Psoas muscle (tissue), 8 donors: Measurements from ENCODE around the gene CXCL8. TPM values are rescaled to one million over a fixed set of nuclear protein-coding genes. Genes with fewer than 3 reads are reported as not detected.

Experiments
- ATAC-seq, 4 donors: fragments of 200-7000 bp; cut with Tn5 transposase; one replicate each; pipeline ENCODE4 v1.9.1; 2020; ENCODE audit warnings: moderate library complexity in 3 of 4, mild to moderate bottlenecking in 2 of 4
- DNase-seq, 2 donors: peaks; one replicate each; pipeline ENCODE4 v3.0.0-alpha.2; 2020
- H3K27ac ChIP-seq: fragments of 200-600 bp; one replicate; pipeline ENCODE4 v1.8.0; 2022
- H3K27me3 ChIP-seq, 3 donors: fragments of 200-600 bp in 1 of 3; one replicate each; pipeline versions ENCODE4 v1.6.1 to v1.8.0; 2013 to 2022; ENCODE audit warnings: low read length in 2 of 3, mild to moderate bottlenecking in 2 of 3, moderate library complexity in 1 of 3; ENCODE audit not compliant: insufficient read depth in 3 of 3
- H3K36me3 ChIP-seq, 2 donors: fragments of 200-600 bp in 1 of 2; one replicate each; pipeline versions ENCODE4 v1.6.1 to v1.8.0; 2013 to 2022; ENCODE audit warnings: low read depth in 1 of 2, mild to moderate bottlenecking in 1 of 2, moderate library complexity in 1 of 2; ENCODE audit not compliant: insufficient read depth in 1 of 2
- H3K4me1 ChIP-seq: fragments of 200-600 bp; one replicate; pipeline ENCODE4 v1.8.0; 2022
- H3K4me3 ChIP-seq: fragments of 200-600 bp; one replicate; pipeline ENCODE4 v1.8.0; 2022; ENCODE audit warnings: mild to moderate bottlenecking
- H3K9me3 ChIP-seq: fragments of 200-600 bp; one replicate; pipeline ENCODE4 v1.8.0; 2022
- WGBS, 3 donors: extraction: QIAGEN DNeasy Blood & Tissue Kit; methylation state at CpG; one replicate each; pipeline versions ENCODE4 v1.1.6 to v1.1.7; 2013; 5-methylcytosine and 5-hydroxymethylcytosine counted together
- intact Hi-C, 2 donors: fragments of 100-400 bp; cut with DNase I; formaldehyde crosslinking; loops; one replicate each; pipeline versions ENCODE4 v1.11.0 to v1.14.2; 2022
- polyA plus RNA-seq, 3 donors: library from polyadenylated mRNA; stranded (reverse); fragments of 200-250 nt; gene quantifications; one replicate each; pipeline ENCODE4 v1.2.3, GENCODE V29; 2013
- total RNA-seq, 4 donors: library from RNA; stranded (reverse); fragmentation: NEBNext Ultra II Directional in 2 of 4; extraction: Animal tissue kit (Norgen Biotek cat#: 25700) in 2 of 4; gene quantifications; one replicate each; pipeline versions ENCODE4 v1.2.1 to v1.2.4, GENCODE V29; 2021 to 2023
- TF ChIP-seq, protein P1 (sequence below): fragments of 200-600 bp; IDR thresholded peaks from one replicate; pipeline ENCODE4 v1.8.0; 2022; ENCODE audit warnings: antibody characterized with exemption
- donor health status: healthy with polysubstance abuse.
- donor health status: DM: no; HTN: no; CAD: no; lungs with moderate emphysema.
- donor health status: Bipolar disorder and iron deficiency.
- donor health status: healthy.
- donor health status: DM: yes; HTN: yes; CAD: no.
- donor health status: DM: no; HTN: no; CAD: no.
- donor health status: DM: no; HTN: no; CAD: no.
- donor health status: DM: yes; HTN: yes; CAD: no.

CXCL8 gene
- total and polyA plus RNA-seq, 7 donors, result 0.21 to 8.1 (median 0.38) TPM; not detected in 1

DNA sequence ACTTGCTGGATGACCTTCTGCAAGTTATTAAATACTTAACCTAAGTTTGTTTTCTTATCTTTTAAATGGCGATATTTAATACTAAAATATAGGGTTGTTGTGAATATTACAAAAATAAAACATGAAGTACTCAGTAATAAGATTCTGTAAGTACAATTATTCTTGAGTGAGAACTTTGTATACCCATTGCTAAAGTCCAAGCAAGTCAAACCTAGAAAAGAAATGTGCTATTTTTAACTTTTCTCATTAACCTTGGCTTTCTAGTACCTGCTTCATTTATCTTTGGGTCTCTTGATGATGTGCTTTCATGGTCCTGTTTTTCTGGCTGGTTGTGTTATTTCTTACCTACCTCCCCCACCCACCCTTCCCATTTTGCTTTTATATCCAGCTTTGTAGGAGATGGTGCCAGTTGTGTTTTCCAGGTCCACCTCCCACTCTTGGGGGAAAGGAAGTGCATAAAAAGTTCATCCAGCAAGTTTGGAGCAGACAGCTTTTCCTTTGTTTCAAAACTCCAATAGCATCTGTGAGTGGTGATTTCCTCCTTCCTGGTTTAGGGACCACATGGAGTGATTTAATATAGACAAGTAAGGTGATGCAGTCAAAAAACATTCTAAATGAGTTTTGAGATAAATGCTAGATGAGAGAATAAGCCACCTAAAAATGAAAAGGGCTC, 7.5 kb upstream of the CXCL8 start:
- no peak for ATAC-seq
- intact Hi-C loops, result no loop called here

DNA sequence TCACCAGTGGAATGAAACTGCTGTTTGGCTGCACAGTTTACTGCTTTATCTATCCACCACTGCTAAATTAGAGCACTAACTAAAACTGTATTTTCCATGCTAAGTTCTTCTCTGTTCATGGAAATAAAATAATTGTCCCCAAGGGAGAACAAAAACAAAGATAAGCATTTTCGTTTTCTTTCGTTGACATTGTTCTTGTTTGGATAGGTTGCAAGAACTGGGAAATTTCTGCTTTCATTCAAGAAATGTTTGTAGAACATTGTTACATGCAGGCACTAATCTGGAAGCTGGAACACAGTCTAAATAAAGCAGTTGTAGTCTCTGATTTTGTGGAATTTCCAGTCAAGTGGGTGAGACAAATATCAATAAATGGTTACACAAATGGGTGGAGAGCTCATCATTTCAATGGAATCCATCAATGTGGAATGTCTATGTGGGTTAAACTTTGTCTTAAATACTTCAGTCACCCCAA, 5.8 kb upstream of the CXCL8 start:
- no peak overlapping the region for H3K27ac ChIP-seq
- H3K9me3 ChIP-seq, result no peaks in the 10 kb centered on the region
- H3K36me3 ChIP-seq, result no peaks in the 10 kb centered on the region
- no peak for ATAC-seq
- TF ChIP-seq, protein P1, sequence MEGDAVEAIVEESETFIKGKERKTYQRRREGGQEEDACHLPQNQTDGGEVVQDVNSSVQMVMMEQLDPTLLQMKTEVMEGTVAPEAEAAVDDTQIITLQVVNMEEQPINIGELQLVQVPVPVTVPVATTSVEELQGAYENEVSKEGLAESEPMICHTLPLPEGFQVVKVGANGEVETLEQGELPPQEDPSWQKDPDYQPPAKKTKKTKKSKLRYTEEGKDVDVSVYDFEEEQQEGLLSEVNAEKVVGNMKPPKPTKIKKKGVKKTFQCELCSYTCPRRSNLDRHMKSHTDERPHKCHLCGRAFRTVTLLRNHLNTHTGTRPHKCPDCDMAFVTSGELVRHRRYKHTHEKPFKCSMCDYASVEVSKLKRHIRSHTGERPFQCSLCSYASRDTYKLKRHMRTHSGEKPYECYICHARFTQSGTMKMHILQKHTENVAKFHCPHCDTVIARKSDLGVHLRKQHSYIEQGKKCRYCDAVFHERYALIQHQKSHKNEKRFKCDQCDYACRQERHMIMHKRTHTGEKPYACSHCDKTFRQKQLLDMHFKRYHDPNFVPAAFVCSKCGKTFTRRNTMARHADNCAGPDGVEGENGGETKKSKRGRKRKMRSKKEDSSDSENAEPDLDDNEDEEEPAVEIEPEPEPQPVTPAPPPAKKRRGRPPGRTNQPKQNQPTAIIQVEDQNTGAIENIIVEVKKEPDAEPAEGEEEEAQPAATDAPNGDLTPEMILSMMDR, result no peak
- intact Hi-C loops, result no loop called here
- H3K27me3 ChIP-seq, result no peaks in the 10 kb centered on the region
- 9 to 17% (median 12%) methylated on average over 2 of the region's 2 CpGs for WGBS, 3 donors
- H3K4me1 ChIP-seq, result peaks cover 6% of the 10 kb centered on the region
- DNase-seq, result no peak
- no peak overlapping the region for H3K4me3 ChIP-seq

More for the DNA sequence above, 7.5 kb upstream of the CXCL8 start:
- H3K27me3 ChIP-seq, result no peaks in the 10 kb centered on the region
- TF ChIP-seq, protein P1, result no peak
- H3K4me1 ChIP-seq, result peaks cover 6% of the 10 kb centered on the region
- H3K27ac ChIP-seq, result no peak overlapping the region
- DNase-seq, result no peak
- H3K9me3 ChIP-seq, result no peaks in the 10 kb centered on the region
- no peak overlapping the region for H3K4me3 ChIP-seq
- 82 to 91% (median 86%) methylated on average over 1 of the region's 1 CpG for WGBS, 3 donors
- no peaks in the 10 kb centered on the region for H3K36me3 ChIP-seq

- TF ChIP-seq, protein P1, result no peak
- intact Hi-C loops, result no loop called here
- Histone ChIP-seq H3K27ac (no peak overlapping the region), H3K9me3 (no peaks in the 10 kb centered on the region), H3K27me3 (no peaks in the 10 kb centered on the region), H3K4me1 (peaks cover 6% of the 10 kb centered on the region), H3K4me3 (no peak overlapping the region), H3K36me3 (no peaks in the 10 kb centered on the region)
- 44 to 52% (median 47%) methylated on average over 3 of the region's 3 CpGs for WGBS, 3 donors
- ATAC-seq, result no peak
- no peak for DNase-seq
These were observed 5.1 kb upstream of the CXCL8 start for GRCh38 chr4:73735231-73735630.

DNA sequence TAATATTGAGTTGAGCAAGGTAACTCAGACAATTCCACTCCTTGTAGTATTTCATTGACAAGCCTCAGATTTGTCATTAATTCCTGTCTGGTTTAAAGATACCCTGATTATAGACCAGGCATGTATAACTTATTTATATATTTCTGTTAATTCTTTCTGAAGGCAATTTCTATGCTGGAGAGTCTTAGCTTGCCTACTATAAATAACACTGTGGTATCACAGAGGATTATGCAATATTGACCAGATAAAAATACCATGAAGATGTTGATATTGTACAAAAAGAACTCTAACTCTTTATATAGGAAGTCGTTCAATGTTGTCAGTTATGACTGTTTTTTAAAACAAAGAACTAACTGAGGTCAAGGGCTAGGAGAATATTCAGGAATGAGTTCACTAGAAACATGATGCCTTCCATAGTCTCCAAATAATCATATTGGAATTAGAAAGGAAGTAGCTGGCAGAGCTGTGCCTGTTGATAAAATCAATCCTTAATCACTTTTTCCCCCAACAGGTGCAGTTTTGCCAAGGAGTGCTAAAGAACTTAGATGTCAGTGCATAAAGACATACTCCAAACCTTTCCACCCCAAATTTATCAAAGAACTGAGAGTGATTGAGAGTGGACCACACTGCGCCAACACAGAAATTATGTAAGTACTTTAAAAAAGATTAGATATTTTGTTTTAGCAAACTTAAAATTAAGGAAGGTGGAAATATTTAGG, 821 bp downstream of the CXCL8 start:
- WGBS, 3 donors, result 64 to 80% (median 74%) methylated on average over 2 of the region's 2 CpGs
- intact Hi-C loops, result no loop called here
- Histone ChIP-seq H3K27me3 (no peaks in the 10 kb centered on the region), H3K4me1 (no peaks in the 10 kb centered on the region), H3K27ac (no peak overlapping the region), H3K4me3 (no peak overlapping the region), H3K9me3 (no peaks in the 10 kb centered on the region), H3K36me3 (no peaks in the 10 kb centered on the region)
- DNase-seq, result no peak
- ATAC-seq, result no peak
- TF ChIP-seq, protein P1, result no peak
